ENCODE measurements around the gene DST.
"Not testable (repeated sequence)": the region's sequence is repeated elsewhere in the genome, so short reads cannot be mapped to it uniquely, and the experiment has no call there.

Gene DST

GRCh38 chr6:56570413-56571359 lies 72.0 kb downstream of the DST start:
- DNase-seq (ENCODE audit: low spot score): peak; percentile 46

GRCh38 chr6:56567501-56567900 lies 75.2 kb downstream of the DST start:
- DNase-seq (ENCODE audit: low spot score): no peak

- DNase-seq (ENCODE audit: low spot score): not testable (repeated sequence)
Measured at GRCh38 chr6:56562730-56563129, 80.0 kb downstream of the DST start.

- no peak for DNase-seq (ENCODE audit: low spot score)
Measured at GRCh38 chr6:56556751-56557540, 85.7 kb downstream of the DST start.

- peak; percentile 13 for DNase-seq (ENCODE audit: low spot score)
Measured at GRCh38 chr6:56555438-56555872, 87.2 kb downstream of the DST start.

GRCh38 chr6:56552187-56553130 lies 90.2 kb downstream of the DST start:
- DNase-seq (ENCODE audit: low spot score): peak; percentile 46

- DNase-seq (ENCODE audit: low spot score): no peak
Measured at GRCh38 chr6:56551409-56552120, 91.1 kb downstream of the DST start.

- DNase-seq (ENCODE audit: low spot score): no peak
Measured at GRCh38 chr6:56550301-56550700, 92.4 kb downstream of the DST start.

GRCh38 chr6:56549014-56549413 lies 93.7 kb downstream of the DST start:
- DNase-seq (ENCODE audit: low spot score): no peak

GRCh38 chr6:56547687-56548086 lies 95.0 kb downstream of the DST start:
- DNase-seq (ENCODE audit: low spot score): no peak

- peak; percentile 90 for DNase-seq (ENCODE audit: low spot score)
Measured at GRCh38 chr6:56542364-56543331, 100.0 kb downstream of the DST start.

GRCh38 chr6:56541741-56542360 lies 100.8 kb downstream of the DST start:
- no peak for DNase-seq (ENCODE audit: low spot score)

GRCh38 chr6:56541030-56541600 lies 101.6 kb downstream of the DST start:
- no peak for DNase-seq (ENCODE audit: low spot score)

- DNase-seq (ENCODE audit: low spot score): no peak
Measured at GRCh38 chr6:56540232-56541029, 102.3 kb downstream of the DST start.

GRCh38 chr6:56539527-56540105 lies 103.1 kb downstream of the DST start:
- DNase-seq (ENCODE audit: low spot score): no peak

- DNase-seq (ENCODE audit: low spot score): no peak
Measured at GRCh38 chr6:56538851-56539250, 103.8 kb downstream of the DST start.

GRCh38 chr6:56537223-56537770 lies 105.4 kb downstream of the DST start:
- DNase-seq (ENCODE audit: low spot score): no peak

GRCh38 chr6:56536536-56536935 lies 106.2 kb downstream of the DST start:
- no peak for DNase-seq (ENCODE audit: low spot score)
